ENCODE data around the gene ATG7. TPM values are rescaled to one million over a fixed set of nuclear protein-coding genes. Genes with fewer than 3 reads are reported as not detected.

ATG7 gene
- polyA plus RNA-seq, 1 donor (not counting 4 experiments of a cell fraction or from before 2014, with no cell fraction given), result 27.9 TPM

GRCh38 chr3:11381141-11381540 lies 108.9 kb downstream of the ATG7 start:
- Histone ChIP-seq H3K9me1 (ENCODE audit: control insufficient read depth, extremely low read depth, insufficient read depth, low read length) (no peaks in the 10 kb centered on the region), H3K4me1 (ENCODE audit: control insufficient read depth, extremely low read depth, insufficient read depth, low read length) (peaks cover 10% of the 10 kb centered on the region), H3K4me3 (ENCODE audit: control insufficient read depth in 2 of 3, extremely low read depth in 1 of 3, insufficient read depth in 2 of 3, low read depth in 1 of 3, low read length in 3 of 3) (no peak overlapping the region), H3K9me3 (ENCODE audit: control insufficient read depth, low read depth, low read length) (no peaks in the 10 kb centered on the region), H3K36me3 (ENCODE audit: control insufficient read depth in 2 of 2, extremely low read depth in 1 of 2, insufficient read depth in 2 of 2, low read length in 2 of 2) (peaks cover 0 to 9% of the 10 kb centered on the region in 2 experiments), H3K9ac (ENCODE audit: control insufficient read depth, extremely low read depth, insufficient read depth, low read length) (no peak overlapping the region), H3K27me3 (ENCODE audit: control insufficient read depth, extremely low read depth, insufficient read depth, low read length) (no peaks in the 10 kb centered on the region), H3K4me2 (ENCODE audit: control insufficient read depth, extremely low read depth, insufficient read depth, low read depth, low read length) (no peak overlapping the region), H3K79me2 (ENCODE audit: control insufficient read depth, insufficient read depth, low read length) (no peaks in the 10 kb centered on the region), H3K27ac (ENCODE audit: control insufficient read depth, insufficient read depth, low read length) (no peak overlapping the region), H2AFZ (ENCODE audit: control insufficient read depth, low read length) (no peak overlapping the region), H4K20me1 (ENCODE audit: control insufficient read depth, extremely low read depth, insufficient read depth, low read length) (no peaks in the 10 kb centered on the region)
- dilution Hi-C loops (cut with MboI; ENCODE audit: extremely low pct_ligation_motif_present, low sequenced_read_pairs), result no loop called here
- TF ChIP-seq EZH2 (IDR thresholded peaks at IDR 0.05; ENCODE audit: low read length) (no peak), CTCF (optimal IDR thresholded peaks at IDR 0.05 in 1 of 3, IDR thresholded peaks at IDR 0.05 in 1 of 3, conservative IDR thresholded peaks at IDR 0.05 in 1 of 3; ENCODE audit: extremely low read depth in 1 of 3, insufficient read depth in 2 of 3, low read length in 3 of 3) (no peak)
- DNase-seq (ENCODE audit: low read depth, low spot score) (no peak), FAIRE-seq (no peak)

DNA sequence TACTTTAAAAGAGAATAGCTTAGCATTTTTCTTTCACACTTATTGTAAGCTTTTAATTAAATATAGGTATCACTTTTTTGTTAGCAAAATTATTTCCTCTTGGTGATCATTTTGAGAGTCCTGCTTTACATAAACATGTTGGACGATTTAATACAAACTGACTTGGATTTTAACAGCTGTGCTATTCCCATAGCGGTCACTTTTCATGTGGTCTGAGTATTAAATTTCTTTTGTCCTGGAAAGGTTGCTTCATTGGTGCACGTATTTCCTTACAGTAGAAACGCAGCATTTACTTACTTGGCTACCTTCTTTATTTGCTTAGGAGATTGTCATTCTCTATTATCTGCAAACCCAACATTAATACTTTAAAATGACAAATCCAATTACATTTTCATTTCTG lies 109.4 kb downstream of the ATG7 start:
- H2AFZ ChIP-seq (ENCODE audit: control insufficient read depth, low read length), result no peak overlapping the region
- H3K9me1 ChIP-seq (ENCODE audit: control insufficient read depth, extremely low read depth, insufficient read depth, low read length), result no peaks in the 10 kb centered on the region
- no peak overlapping the region for H3K27ac ChIP-seq (ENCODE audit: control insufficient read depth, insufficient read depth, low read length)
- dilution Hi-C loops (cut with MboI; ENCODE audit: extremely low pct_ligation_motif_present, low sequenced_read_pairs), result no loop called here
- no peak for FAIRE-seq
- no peak overlapping the region for H3K4me2 ChIP-seq (ENCODE audit: control insufficient read depth, extremely low read depth, insufficient read depth, low read depth, low read length)
- peaks cover 0 to 9% of the 10 kb centered on the region in 2 experiments for H3K36me3 ChIP-seq (ENCODE audit: control insufficient read depth in 2 of 2, extremely low read depth in 1 of 2, insufficient read depth in 2 of 2, low read length in 2 of 2)
- peaks cover 10% of the 10 kb centered on the region for H3K4me1 ChIP-seq (ENCODE audit: control insufficient read depth, extremely low read depth, insufficient read depth, low read length)
- H4K20me1 ChIP-seq (ENCODE audit: control insufficient read depth, extremely low read depth, insufficient read depth, low read length), result no peaks in the 10 kb centered on the region
- H3K27me3 ChIP-seq (ENCODE audit: control insufficient read depth, extremely low read depth, insufficient read depth, low read length), result no peaks in the 10 kb centered on the region
- H3K9me3 ChIP-seq (ENCODE audit: control insufficient read depth, low read depth, low read length), result no peaks in the 10 kb centered on the region
- H3K9ac ChIP-seq (ENCODE audit: control insufficient read depth, extremely low read depth, insufficient read depth, low read length), result no peak overlapping the region
- no peak overlapping the region for H3K4me3 ChIP-seq (ENCODE audit: control insufficient read depth in 2 of 3, extremely low read depth in 1 of 3, insufficient read depth in 2 of 3, low read depth in 1 of 3, low read length in 3 of 3)
- DNase-seq (ENCODE audit: low read depth, low spot score), result no peak
- no peaks in the 10 kb centered on the region for H3K79me2 ChIP-seq (ENCODE audit: control insufficient read depth, insufficient read depth, low read length)
- TF ChIP-seq EZH2 (IDR thresholded peaks at IDR 0.05; ENCODE audit: low read length) (no peak), CTCF (optimal IDR thresholded peaks at IDR 0.05 in 1 of 3, IDR thresholded peaks at IDR 0.05 in 1 of 3, conservative IDR thresholded peaks at IDR 0.05 in 1 of 3; ENCODE audit: extremely low read depth in 1 of 3, insufficient read depth in 2 of 3, low read length in 3 of 3) (no peak)

Data from keratinocyte (primary cell).